B cell (primary cell): ENCODE measurements around the gene UMODL1. TPM values are rescaled to one million over a fixed set of nuclear protein-coding genes. Genes with fewer than 3 reads are reported as not detected.

Experiments used
- ATAC-seq: fragments of 200-7000 bp; cut with Tn5 transposase; one replicate; pipeline ENCODE4 v1.10.0; 2021; ENCODE audit warnings: low read depth, mild to moderate bottlenecking, moderate number of reproducible peaks, moderate library complexity
- CTCF ChIA-PET: fragments of 350-600 bp; sonication (Branson Sonifier 250); formaldehyde crosslinking; loops from one replicate; lab custom pipeline; 2021; ENCODE audit warnings: antibody characterized with exemption, inconsistent platforms; lab: Charles Lee
- POLR2A ChIA-PET: fragments of 350-600 bp; sonication (Branson Sonifier 250); formaldehyde crosslinking; loops from one replicate; lab custom pipeline; 2021; ENCODE audit warnings: antibody characterized with exemption; lab: Charles Lee
- DNase-seq: peaks from one replicate; pipeline ENCODE4 v3.0.0; 2013
- H2AFZ ChIP-seq: 2 replicates; pipeline ENCODE4 v1.6.1; 2012; ENCODE audit warnings: mild to moderate bottlenecking, low read depth, low read length; ENCODE audit not compliant: insufficient read depth, poor library complexity, severe bottlenecking
- H3K27ac ChIP-seq, 2 donors: 1 replicate in 1 of 2; 2 replicates in 1 of 2; pipeline ENCODE4 v1.5.1; 2012 to 2013; ENCODE audit warnings: low read length in 2 of 2, mild to moderate bottlenecking in 2 of 2, moderate library complexity in 1 of 2
- H3K27me3 ChIP-seq, 4 experiments: fragments of 200-600 bp in 1 of 4; sonication (generic) in 1 of 4; replicated peaks in 1 of 4; 1 replicate in 2 of 4; 2 replicates in 2 of 4; pipeline versions ENCODE4 v1.6.1 to v1.7.0; 2013 to 2016; ENCODE audit warnings: low read length in 3 of 4, mild to moderate bottlenecking in 2 of 4, mixed read lengths in 1 of 4, moderate library complexity in 1 of 4; ENCODE audit not compliant: insufficient read depth in 4 of 4, control insufficient read depth in 3 of 4; ENCODE audit errors: control extremely low read depth in 1 of 4
- H3K36me3 ChIP-seq, 2 experiments: replicated peaks in 1 of 2; 1 replicate in 1 of 2; 2 replicates in 1 of 2; pipeline versions ENCODE4 v1.6.1 to v1.7.1; 2013; ENCODE audit warnings: low read length in 1 of 2; ENCODE audit not compliant: insufficient read depth in 2 of 2, control insufficient read depth in 1 of 2; ENCODE audit errors: control extremely low read depth in 1 of 2, extremely low read depth in 1 of 2
- H3K4me1 ChIP-seq, 2 donors: fragments of 200-600 bp in 1 of 2; sonication (generic) in 1 of 2; 1 replicate in 1 of 2; 2 replicates in 1 of 2; pipeline versions ENCODE4 v1.5.1 to v1.6.1; 2013 to 2017; ENCODE audit warnings: low read length in 2 of 2; ENCODE audit not compliant: control insufficient read depth in 2 of 2, insufficient read depth in 2 of 2
- H3K4me2 ChIP-seq: replicated peaks from 2 replicates; pipeline ENCODE3; 2012; ENCODE audit warnings: mild to moderate bottlenecking, low read depth, low read length; ENCODE audit not compliant: poor library complexity, severe bottlenecking
- H3K4me3 ChIP-seq, 5 experiments: fragments of 200-600 bp in 1 of 5; sonication (generic) in 1 of 5; 1 replicate in 3 of 5; 2 replicates in 2 of 5; pipeline versions ENCODE4 v1.5.1 to v1.7.0; 2011 to 2016; ENCODE audit warnings: low read length in 4 of 5, mild to moderate bottlenecking in 4 of 5, low read depth in 2 of 5, control low read depth in 1 of 5, moderate library complexity in 1 of 5; ENCODE audit not compliant: insufficient read depth in 1 of 5; ENCODE audit errors: control extremely low read depth in 1 of 5, extremely low read depth in 1 of 5
- H3K79me2 ChIP-seq: fragments of 200-600 bp; sonication (generic); one replicate; pipeline ENCODE4 v1.6.0; 2016; ENCODE audit warnings: low read length; ENCODE audit not compliant: control insufficient read depth, insufficient read depth
- H3K9ac ChIP-seq: fragments of 200-600 bp; sonication (generic); 2 replicates; pipeline ENCODE4 v1.6.1; 2017; ENCODE audit warnings: mild to moderate bottlenecking, low read length, moderate library complexity
- H3K9me3 ChIP-seq, 3 donors: one replicate each; pipeline versions ENCODE4 v1.6.1 to v1.7.1; 2013; ENCODE audit warnings: low read length in 2 of 3; ENCODE audit not compliant: control insufficient read depth in 2 of 3, insufficient read depth in 1 of 3; ENCODE audit errors: control extremely low read depth in 1 of 3
- H4K20me1 ChIP-seq: 2 replicates; pipeline ENCODE4 v1.6.0; 2012; ENCODE audit warnings: mild to moderate bottlenecking, low read length; ENCODE audit not compliant: insufficient read depth, control insufficient read depth, poor library complexity, severe bottlenecking
- H3K27ac Mint-ChIP-seq: one replicate; pipeline ENCODE4 v1.8.0; 2021; ENCODE audit warnings: mixed read lengths
- H3K27me3 Mint-ChIP-seq: one replicate; pipeline ENCODE4 v1.8.0; 2021; ENCODE audit warnings: mixed read lengths
- H3K4me1 Mint-ChIP-seq: one replicate; pipeline ENCODE4 v1.8.0; 2021; ENCODE audit warnings: mixed read lengths
- H3K4me3 Mint-ChIP-seq: one replicate; pipeline ENCODE4 v1.8.0; 2021; ENCODE audit warnings: mixed read lengths
- H3K9me3 Mint-ChIP-seq: one replicate; pipeline ENCODE4 v1.8.0; 2022; ENCODE audit warnings: mixed read lengths; ENCODE audit not compliant: insufficient read depth
- EZH2 ChIP-seq: IDR thresholded peaks from 2 replicates; pipeline ENCODE4 v1.6.1; 2012; ENCODE audit warnings: borderline replicate concordance, low read depth, mild to moderate bottlenecking, moderate library complexity, low read length; ENCODE audit not compliant: insufficient read depth, poor library complexity, severe bottlenecking
- WGBS: methylation state at CpG from one replicate; pipeline ENCODE4 v1.1.5; 2013; ENCODE audit warnings: missing lambda C conversion rate; ENCODE audit not compliant: insufficient coverage; 5-methylcytosine and 5-hydroxymethylcytosine counted together
- intact Hi-C: fragments of 100-400 bp; cut with micrococcal nuclease; formaldehyde crosslinking; loops from one replicate; pipeline ENCODE4 v1.10.0; 2022
- polyA plus RNA-seq: library from polyadenylated mRNA; depleted of rRNA; stranded (reverse); fragments of >200 nt; gene quantifications from 2 replicates; pipeline ENCODE4 v1.2.3, GENCODE V29; 2012
- total RNA-seq, 2 donors: library from RNA; stranded (reverse); fragments of 120-200 nt in 1 of 2; gene quantifications; 1 replicate in 1 of 2; 2 replicates in 1 of 2; pipeline versions ENCODE4 v1.2.3 to v1.2.4, GENCODE V29; 2013 to 2022
- TF ChIP-seq, protein P1 (sequence below): fragments of 200-600 bp; IDR thresholded peaks from one replicate; pipeline ENCODE4 v1.8.0; 2022; ENCODE audit warnings: antibody characterized with exemption, mild to moderate bottlenecking

The UMODL1 gene
- total and polyA plus RNA-seq, 2 donors (not counting 1 experiment from before 2014, with no cell fraction given): 0.10 to 0.49 TPM

DNA sequence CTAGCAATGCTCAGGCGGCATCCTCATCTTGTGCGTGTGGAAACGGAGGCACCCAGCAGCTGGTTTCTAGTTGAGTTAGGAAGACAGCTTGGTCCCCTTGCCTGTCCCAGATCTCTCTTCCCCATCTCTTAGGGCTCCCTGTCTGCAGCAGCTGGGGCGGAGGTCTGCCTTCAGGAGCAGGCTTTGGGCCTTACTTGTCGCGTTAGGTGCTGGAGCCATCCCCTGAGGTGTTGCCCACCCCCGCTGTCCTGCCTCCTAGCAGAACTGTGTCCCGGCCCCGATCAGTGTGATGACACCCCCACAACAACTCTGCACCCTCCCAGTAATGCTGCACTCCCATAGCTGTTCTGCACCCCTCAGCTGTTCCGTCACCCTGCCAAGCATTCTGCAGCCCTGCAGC, 40.7 kb downstream of the UMODL1 start:
- Mint-ChIP-seq H3K27me3 (peaks cover 15% of the 10 kb centered on the region), H3K4me1 (peaks cover 31% of the 10 kb centered on the region), H3K4me3 (no peak overlapping the region), H3K9me3 (no peaks in the 10 kb centered on the region), H3K27ac (no peak overlapping the region)
- Histone ChIP-seq H3K4me1 (peaks cover 17 to 20% of the 10 kb centered on the region in 2 donors), H3K4me2 (no peak overlapping the region), H3K27me3 (peaks cover 0 to 20% (median 4%) of the 10 kb centered on the region in 4 experiments), H3K4me3 (no peak overlapping the region), H3K36me3 (no peaks in the 10 kb centered on the region), H3K9ac (no peak overlapping the region), H2AFZ (no peak overlapping the region), H3K27ac (no peak overlapping the region), H3K79me2 (no peaks in the 10 kb centered on the region), H3K9me3 (no peaks in the 10 kb centered on the region), H4K20me1 (no peaks in the 10 kb centered on the region)
- 94% methylated on average over 10 of the region's 10 CpGs for WGBS
- ATAC-seq: no peak
- intact Hi-C loops: no loop called here
- ChIA-PET CTCF (interaction anchor here (1.2 to 1.4 kb wide), 4 partner anchors 9 to 295 kb away, joined by 3 to 6 read pairs (median 4); no protein-coding TSS in a partner anchor), POLR2A (no interaction called here)
- no peak for DNase-seq
- TF ChIP-seq, protein P1, sequence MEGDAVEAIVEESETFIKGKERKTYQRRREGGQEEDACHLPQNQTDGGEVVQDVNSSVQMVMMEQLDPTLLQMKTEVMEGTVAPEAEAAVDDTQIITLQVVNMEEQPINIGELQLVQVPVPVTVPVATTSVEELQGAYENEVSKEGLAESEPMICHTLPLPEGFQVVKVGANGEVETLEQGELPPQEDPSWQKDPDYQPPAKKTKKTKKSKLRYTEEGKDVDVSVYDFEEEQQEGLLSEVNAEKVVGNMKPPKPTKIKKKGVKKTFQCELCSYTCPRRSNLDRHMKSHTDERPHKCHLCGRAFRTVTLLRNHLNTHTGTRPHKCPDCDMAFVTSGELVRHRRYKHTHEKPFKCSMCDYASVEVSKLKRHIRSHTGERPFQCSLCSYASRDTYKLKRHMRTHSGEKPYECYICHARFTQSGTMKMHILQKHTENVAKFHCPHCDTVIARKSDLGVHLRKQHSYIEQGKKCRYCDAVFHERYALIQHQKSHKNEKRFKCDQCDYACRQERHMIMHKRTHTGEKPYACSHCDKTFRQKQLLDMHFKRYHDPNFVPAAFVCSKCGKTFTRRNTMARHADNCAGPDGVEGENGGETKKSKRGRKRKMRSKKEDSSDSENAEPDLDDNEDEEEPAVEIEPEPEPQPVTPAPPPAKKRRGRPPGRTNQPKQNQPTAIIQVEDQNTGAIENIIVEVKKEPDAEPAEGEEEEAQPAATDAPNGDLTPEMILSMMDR: no peak
- no peak for TF ChIP-seq EZH2

DNA sequence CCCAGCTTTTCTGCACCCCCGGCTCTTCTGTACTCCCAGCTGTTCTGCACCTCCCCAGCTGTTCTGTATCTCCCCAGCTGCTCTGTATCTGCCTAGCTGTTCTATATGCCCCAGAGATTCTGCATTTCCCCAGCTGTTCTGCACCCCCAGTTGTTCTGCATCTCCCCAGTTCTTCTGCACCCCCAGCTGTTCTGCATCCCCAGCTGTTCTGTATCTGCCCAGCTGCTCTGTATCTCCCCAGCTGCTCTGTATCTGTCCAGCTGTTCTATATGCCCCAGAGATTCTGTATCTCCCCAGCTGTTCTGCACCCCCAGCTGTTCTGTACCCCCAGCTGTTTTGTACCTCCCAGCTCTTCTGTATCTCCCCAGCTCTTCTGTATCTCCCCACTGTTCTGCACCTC, 41.1 kb downstream of the UMODL1 start:
- no peak overlapping the region for H3K9ac ChIP-seq
- peaks cover 16 to 19% of the 10 kb centered on the region in 2 donors for H3K4me1 ChIP-seq
- H3K4me3 Mint-ChIP-seq: no peak overlapping the region
- H3K27ac Mint-ChIP-seq: no peak overlapping the region
- no peaks in the 10 kb centered on the region for H3K9me3 ChIP-seq
- WGBS: 55% methylated on average over 1 of the region's 1 CpG
- H3K4me3 ChIP-seq: no peak overlapping the region
- no peaks in the 10 kb centered on the region for H4K20me1 ChIP-seq
- no peaks in the 10 kb centered on the region for H3K36me3 ChIP-seq
- H3K27me3 Mint-ChIP-seq: peaks cover 15% of the 10 kb centered on the region
- intact Hi-C loops: no loop called here
- H3K9me3 Mint-ChIP-seq: no peaks in the 10 kb centered on the region
- ATAC-seq (no peak), DNase-seq (no peak)
- ChIA-PET CTCF (interaction anchor here (1.2 to 1.4 kb wide), 4 partner anchors 9 to 295 kb away, joined by 3 to 6 read pairs (median 4); no protein-coding TSS in a partner anchor), POLR2A (no interaction called here)
- no peak overlapping the region for H3K27ac ChIP-seq
- H3K4me2 ChIP-seq: no peak overlapping the region
- no peaks in the 10 kb centered on the region for H3K79me2 ChIP-seq
- H3K27me3 ChIP-seq: peaks cover 0 to 23% (median 4%) of the 10 kb centered on the region in 4 experiments
- no peak overlapping the region for H2AFZ ChIP-seq
- TF ChIP-seq EZH2: no peak
- TF ChIP-seq, protein P1: no peak
- H3K4me1 Mint-ChIP-seq: peaks cover 31% of the 10 kb centered on the region
